ENCODE results near the gene RANGAP1.

Gene RANGAP1

GRCh38 chr22:41197038-41197972 lies 88.7 kb downstream of the RANGAP1 start:
- peak; percentile 77 for DNase-seq (ENCODE audit: low read depth)
